Ramos (cell line): ENCODE measurements around the gene ATP13A3.

Experiments
- in situ Hi-C: fragments of 300-500 bp; cut with MboI; formaldehyde crosslinking; loops from one replicate; pipeline ENCODE4 v1.14.3; 2022; ENCODE audit warnings: low sequenced_read_pairs; ENCODE audit not compliant: unreplicated experiment

The ATP13A3 gene

GRCh38 chr3:194449913-194450312 lies 36.9 kb downstream of the ATP13A3 start:
- in situ Hi-C loops: no loop called here

GRCh38 chr3:194447657-194448056 lies 39.1 kb downstream of the ATP13A3 start:
- in situ Hi-C loops: no loop called here

DNA sequence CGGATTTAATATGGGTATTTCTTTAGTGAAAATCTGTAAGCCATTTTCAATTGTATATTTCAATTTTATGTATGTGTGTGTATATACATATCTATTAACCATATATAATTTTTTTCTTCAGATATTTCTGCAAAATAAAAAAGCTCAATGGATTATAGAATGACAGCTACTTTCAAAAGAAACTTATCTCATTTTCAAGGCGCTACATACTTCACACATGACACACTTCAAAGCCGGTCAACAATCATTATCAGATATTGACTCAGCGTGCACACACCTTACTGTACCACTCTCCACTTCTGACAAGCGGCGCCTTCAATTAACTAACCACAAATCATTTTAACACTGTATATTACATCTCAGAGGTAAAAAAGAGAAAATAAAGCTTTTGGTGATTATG lies 39.6 kb downstream of the ATP13A3 start:
- in situ Hi-C loops: no loop called here

DNA sequence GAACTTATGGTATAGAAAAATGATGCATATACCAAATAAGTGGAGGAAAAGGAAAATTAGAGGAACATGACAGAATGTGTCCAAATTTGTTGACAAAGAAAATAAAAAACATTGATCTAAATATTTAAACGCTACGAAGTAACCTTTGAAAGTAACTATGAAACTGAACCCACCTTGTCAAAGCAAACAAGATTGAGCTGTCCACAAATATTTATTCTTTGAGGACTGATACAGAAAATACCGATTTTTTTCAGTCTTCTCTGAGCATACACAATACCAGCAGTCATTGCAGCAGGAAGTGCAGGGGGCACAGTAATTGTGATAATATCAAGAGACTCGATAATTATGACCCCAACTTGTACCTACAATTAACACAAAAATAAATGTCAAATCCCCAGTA lies 40.0 kb downstream of the ATP13A3 start:
- in situ Hi-C loops: no loop called here

DNA sequence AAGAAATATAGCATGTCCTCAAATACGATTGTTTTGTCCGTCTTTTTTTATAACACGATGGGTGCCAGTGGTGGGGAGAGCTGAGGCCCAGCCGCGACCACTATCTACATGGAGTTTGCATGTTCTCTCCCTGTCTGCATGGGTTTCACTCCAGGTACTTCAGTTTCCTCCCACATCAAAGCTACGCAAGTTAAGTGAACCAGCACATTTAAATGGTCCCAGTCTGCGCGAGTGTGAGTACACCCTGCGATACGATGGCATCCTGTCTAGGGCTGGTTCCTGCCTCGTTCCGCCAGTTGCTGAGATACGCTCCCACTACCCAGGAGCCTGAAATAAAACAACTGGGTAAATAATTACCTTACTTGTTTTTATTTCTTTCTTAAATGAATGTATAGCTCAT lies 40.6 kb downstream of the ATP13A3 start:
- in situ Hi-C loops: no loop called here

- in situ Hi-C loops: no loop called here
Observed at GRCh38 chr3:194443901-194444300, 42.9 kb downstream of the ATP13A3 start.

GRCh38 chr3:194440756-194441155 lies 46.0 kb downstream of the ATP13A3 start:
- in situ Hi-C loops: no loop called here

DNA sequence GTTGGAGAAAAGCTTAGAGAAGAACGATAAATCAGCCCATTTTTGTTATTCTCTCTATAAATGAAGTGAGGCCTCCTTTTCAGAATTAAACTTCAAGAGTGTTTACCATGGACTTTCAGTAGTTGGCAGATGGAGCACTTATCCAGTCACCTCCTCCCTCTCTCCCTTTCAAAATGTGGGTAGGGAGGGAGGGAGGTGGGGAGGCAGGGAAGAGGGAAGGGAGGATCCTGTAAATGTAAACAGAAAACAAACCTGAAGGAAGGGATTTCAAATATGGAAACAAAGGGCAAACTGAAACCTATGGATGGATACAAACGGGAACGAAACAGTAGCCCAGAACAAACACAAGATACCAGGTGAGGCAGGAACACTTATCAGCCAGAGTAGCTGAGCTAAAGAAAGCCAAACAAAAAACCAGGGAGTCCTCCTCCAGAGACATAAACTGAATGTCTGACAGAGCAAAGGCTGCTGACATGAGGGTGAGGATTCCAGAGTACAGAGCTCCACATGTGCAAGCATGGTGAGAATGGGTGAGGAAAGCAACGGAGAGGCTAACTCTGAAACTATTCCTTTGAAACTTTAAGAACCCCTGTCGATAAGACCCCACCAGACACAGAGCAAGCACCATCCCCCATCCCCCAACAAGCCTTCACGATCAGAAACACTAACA lies 46.8 kb downstream of the ATP13A3 start:
- in situ Hi-C loops: no loop called here

DNA sequence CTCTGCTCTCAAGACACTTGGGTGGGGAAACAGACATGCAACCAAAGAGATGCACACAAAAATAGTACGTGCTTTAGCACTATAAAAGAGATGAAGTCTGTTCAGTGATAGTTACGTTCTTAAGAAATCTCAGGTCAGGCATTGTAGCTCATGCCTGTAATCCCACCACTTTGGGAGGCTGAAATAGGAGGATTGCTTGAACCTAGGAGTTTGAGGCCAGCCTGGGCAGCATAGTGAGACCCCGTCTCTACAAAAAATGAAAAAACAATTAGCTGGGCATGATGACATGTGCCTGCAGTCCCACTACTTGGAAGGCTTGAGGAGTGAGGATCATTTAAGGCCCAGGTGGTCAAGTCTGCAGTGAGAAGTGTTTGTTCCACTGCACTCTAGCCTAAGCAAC lies 52.3 kb downstream of the ATP13A3 start:
- in situ Hi-C loops: no loop called here

GRCh38 chr3:194431554-194431953 lies 55.2 kb downstream of the ATP13A3 start:
- in situ Hi-C loops: no loop called here

GRCh38 chr3:194425399-194425798 lies 61.4 kb downstream of the ATP13A3 start:
- in situ Hi-C loops: no loop called here

DNA sequence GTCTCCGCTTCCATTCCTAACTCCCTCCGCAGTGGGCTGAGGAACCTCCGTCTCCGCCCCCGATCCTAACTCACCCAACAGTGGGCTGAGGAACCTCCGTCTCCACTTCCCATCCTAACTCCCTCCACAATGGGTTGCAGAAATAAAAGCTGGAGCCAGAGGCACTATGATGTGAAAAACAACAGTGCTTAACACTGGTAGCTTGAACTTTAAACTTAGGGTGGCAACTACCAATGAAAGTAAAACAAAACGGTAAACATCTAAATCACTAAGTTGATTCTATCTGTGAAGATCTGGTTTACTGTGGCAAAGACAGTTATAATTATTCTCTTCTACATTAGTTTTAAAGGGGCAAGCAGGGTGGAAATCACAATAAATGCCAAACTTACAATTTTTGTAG lies 61.8 kb downstream of the ATP13A3 start:
- in situ Hi-C loops: no loop called here

- in situ Hi-C loops: no loop called here
Observed at GRCh38 chr3:194424373-194424772, 62.4 kb downstream of the ATP13A3 start.

- in situ Hi-C loops: no loop called here
Observed at GRCh38 chr3:194423317-194423716, 63.5 kb downstream of the ATP13A3 start.

DNA sequence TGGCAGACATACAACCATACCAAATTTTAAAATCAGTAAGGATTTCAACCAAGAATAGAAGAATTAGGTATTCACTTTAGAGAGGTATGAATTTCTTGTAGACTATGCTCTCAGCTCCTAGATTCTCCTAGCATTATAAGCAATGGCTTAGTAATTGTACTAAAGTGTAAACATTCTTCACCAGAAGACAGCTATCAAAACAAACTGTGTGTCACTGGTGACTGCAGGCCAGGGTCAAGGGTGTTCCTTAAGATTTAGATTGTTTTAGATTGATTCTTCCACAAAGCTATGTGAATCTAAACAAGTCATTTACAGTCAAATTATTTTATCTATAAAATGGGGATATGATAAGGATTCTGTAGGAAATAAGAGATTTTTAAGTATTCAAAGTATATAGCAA lies 64.6 kb downstream of the ATP13A3 start:
- in situ Hi-C loops: no loop called here

DNA sequence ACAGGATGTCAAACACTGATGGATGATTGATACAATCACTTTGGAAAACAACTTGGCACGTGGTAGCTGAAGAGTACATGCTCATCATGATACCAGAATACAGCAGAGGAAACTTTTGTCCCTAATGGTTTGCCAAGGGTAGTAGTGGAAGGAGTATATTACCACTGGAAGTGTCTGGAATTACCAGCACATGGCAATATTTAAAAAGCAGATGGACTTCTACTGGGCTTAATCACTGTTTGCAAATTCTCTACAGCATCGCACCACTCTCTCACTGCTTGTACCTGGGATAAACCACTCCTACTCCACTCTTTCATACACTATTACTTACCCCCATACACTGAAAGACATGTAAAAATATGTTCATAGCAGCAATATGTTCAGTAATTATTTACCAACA lies 68.1 kb downstream of the ATP13A3 start:
- in situ Hi-C loops: no loop called here

GRCh38 chr3:194407423-194407822 lies 79.4 kb downstream of the ATP13A3 start:
- in situ Hi-C loops: no loop called here

GRCh38 chr3:194405766-194406165 lies 81.0 kb downstream of the ATP13A3 start:
- in situ Hi-C loops: no loop called here

- in situ Hi-C loops: no loop called here
Observed at GRCh38 chr3:194404365-194405140, 82.2 kb downstream of the ATP13A3 start.

DNA sequence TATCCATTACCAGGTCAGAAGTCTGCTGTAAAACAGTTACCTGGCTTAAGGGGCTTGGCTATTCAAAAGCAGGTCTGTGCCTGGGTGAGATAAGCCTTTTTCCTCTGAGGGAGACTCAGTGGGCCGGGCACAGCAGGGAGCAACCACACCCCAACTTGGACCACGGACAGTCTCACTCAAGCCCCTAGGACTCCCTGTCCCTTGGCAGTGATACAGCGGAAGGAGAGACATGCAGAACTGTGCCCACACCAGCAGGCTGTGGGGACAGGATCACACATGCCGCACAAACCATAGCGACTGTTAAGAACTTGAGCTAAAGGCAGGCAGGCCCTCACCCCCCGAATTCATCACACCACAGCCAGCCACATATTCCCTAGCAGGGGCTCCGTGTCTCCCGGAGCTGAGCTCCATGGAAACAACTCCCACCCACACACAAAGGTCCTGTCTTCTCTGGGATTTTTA lies 84.9 kb downstream of the ATP13A3 start:
- in situ Hi-C loops: no loop called here

- in situ Hi-C loops: no loop called here
Observed at GRCh38 chr3:194401346-194401745, 85.5 kb downstream of the ATP13A3 start.
